ENCODE measurements around the gene SIRPB2. TPM values are rescaled to one million over a fixed set of nuclear protein-coding genes. Genes with fewer than 3 reads are reported as not detected.

SIRPB2 gene
- polyA plus RNA-seq, 2 donors, result 0.41 to 0.75 TPM

DNA sequence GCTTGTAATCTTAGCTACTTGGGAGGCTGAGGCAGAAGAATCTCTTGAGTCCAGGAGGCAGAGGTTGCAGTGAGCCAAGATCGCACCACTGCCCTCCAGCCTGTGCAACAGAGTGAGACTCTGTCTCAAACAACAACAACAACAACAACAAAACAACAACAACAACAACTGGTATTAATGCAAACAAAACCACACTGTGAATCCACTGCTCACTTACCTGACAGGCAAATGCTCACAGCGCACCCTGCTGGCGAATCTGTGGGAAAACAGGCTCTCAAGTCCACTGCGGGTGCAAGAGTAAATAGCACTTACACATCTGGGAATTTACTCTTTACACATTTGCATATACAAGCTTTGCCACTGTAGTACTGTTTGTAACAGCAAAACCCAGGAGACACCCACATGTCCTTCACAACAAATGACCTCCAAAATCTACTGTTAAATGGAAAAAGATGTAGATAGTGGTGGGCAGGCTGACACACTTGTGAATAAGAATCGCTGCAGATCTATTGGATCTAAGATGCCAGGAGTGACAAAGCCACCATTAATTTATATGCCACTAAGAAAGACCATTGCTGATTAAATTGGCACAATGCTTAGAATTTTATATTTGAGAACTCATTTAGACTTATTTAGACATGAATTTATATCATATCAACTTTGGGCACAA, 53.9 kb downstream of the SIRPB2 start:
- Histone ChIP-seq H3K9me3 (ENCODE audit: control insufficient read depth in 2 of 2, insufficient read depth in 1 of 2, low read depth in 1 of 2, low read length in 1 of 2) (no peaks in the 10 kb centered on the region), H3K27ac (ENCODE audit: low read depth in 2 of 2, low read length in 1 of 2) (no peak overlapping the region), H3K27me3 (ENCODE audit: control insufficient read depth in 1 of 2, insufficient read depth in 2 of 2, low read length in 2 of 2) (no peaks in the 10 kb centered on the region), H3K36me3 (ENCODE audit: control insufficient read depth in 2 of 2, insufficient read depth in 2 of 2, low read length in 1 of 2) (peaks cover 2 to 8% of the 10 kb centered on the region in 2 donors), H3K4me1 (ENCODE audit: control insufficient read depth in 2 of 2, insufficient read depth in 2 of 2, low read length in 1 of 2) (no peaks in the 10 kb centered on the region), H3K4me3 (ENCODE audit: low read depth in 1 of 2, low read length in 2 of 2) (no peak overlapping the region)
- WGBS, 2 donors, result 34 to 38% methylated on average over 5 of the region's 5 CpGs

DNA sequence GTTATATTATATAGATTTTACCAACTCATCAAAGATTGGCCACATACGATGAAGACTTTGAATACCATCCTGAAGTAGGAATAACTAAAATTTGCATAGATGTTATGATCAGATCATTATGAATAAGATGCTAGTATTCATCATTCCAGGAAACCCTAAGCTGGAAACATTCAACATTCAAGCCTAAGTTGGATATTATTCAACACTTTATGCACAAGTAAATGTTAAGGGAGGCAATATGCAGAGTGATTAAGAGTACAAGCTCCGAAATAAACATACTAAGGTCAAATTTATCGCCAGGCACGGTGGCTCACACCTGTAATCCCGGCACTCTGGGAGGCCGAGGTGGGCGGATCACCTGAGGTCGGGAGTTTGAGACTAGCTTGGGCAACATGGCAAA, 55.0 kb downstream of the SIRPB2 start:
- Histone ChIP-seq H3K4me1 (ENCODE audit: control insufficient read depth in 2 of 2, insufficient read depth in 2 of 2, low read length in 1 of 2) (no peaks in the 10 kb centered on the region), H3K27ac (ENCODE audit: low read depth in 2 of 2, low read length in 1 of 2) (no peak overlapping the region), H3K4me3 (ENCODE audit: low read depth in 1 of 2, low read length in 2 of 2) (no peak overlapping the region), H3K27me3 (ENCODE audit: control insufficient read depth in 1 of 2, insufficient read depth in 2 of 2, low read length in 2 of 2) (no peaks in the 10 kb centered on the region), H3K9me3 (ENCODE audit: control insufficient read depth in 2 of 2, insufficient read depth in 1 of 2, low read depth in 1 of 2, low read length in 1 of 2) (no peaks in the 10 kb centered on the region), H3K36me3 (ENCODE audit: control insufficient read depth in 2 of 2, insufficient read depth in 2 of 2, low read length in 1 of 2) (peaks cover 0 to 5% of the 10 kb centered on the region in 2 donors)
- 91% methylated on average over 8 of the region's 8 CpGs for WGBS, 2 donors

DNA sequence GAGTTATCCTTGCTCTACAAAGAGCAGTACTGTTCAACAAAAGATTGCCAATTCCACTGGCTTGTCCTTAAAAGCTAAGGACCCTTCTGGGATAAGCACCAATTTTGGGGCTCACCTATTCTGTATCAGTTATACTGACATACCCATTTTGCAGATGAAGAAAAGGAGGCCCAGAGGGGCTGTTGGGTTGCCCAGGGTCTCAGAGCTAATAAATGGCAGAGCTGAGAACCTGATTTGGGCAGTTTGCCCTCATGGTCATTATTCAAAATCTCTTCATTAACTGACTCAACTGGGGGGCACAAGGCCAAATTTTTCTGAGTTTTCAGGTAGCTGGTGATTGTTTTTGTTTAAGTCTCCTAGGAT, 55.9 kb downstream of the SIRPB2 start:
- Histone ChIP-seq H3K4me1 (ENCODE audit: control insufficient read depth in 2 of 2, insufficient read depth in 2 of 2, low read length in 1 of 2) (no peaks in the 10 kb centered on the region), H3K36me3 (ENCODE audit: control insufficient read depth in 2 of 2, insufficient read depth in 2 of 2, low read length in 1 of 2) (no peaks in the 10 kb centered on the region), H3K27ac (ENCODE audit: low read depth in 2 of 2, low read length in 1 of 2) (no peak overlapping the region), H3K4me3 (ENCODE audit: low read depth in 1 of 2, low read length in 2 of 2) (no peak overlapping the region), H3K27me3 (ENCODE audit: control insufficient read depth in 1 of 2, insufficient read depth in 2 of 2, low read length in 2 of 2) (no peaks in the 10 kb centered on the region), H3K9me3 (ENCODE audit: control insufficient read depth in 2 of 2, insufficient read depth in 1 of 2, low read depth in 1 of 2, low read length in 1 of 2) (no peaks in the 10 kb centered on the region)

DNA sequence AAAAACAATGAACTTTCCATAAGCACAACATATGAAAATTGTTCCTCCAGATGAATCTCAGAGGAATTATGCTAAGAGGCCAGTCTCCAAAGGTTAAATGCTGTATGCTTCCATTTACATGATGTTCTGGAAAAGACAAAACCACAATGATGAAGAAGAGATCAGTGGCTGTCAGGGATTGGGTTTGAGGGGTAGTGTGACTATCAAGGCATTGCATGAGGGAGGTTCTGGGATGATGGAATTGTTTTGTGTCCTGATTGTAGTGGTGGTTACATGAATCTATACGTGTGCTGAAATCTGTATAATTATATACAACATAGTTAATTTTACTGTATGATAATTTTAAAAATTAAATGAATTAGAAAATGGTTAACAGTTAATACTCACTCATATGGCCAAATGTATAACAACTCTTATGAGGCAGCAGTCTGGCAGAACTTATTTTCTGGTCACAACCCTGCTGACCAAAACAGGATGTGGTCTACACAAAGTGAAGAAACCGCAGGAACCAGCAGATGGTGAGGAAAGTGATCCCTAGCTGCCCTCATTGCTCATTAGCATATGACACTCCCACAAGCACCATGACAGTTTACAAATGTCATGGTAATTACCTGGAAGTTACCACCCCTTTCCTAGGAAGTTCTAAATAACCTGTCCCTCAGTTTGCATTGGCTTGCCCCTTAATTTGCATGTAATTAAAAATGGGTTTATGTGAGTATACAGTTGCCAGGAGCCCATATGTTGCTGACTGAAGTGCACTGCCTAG, 56.5 kb downstream of the SIRPB2 start:
- Histone ChIP-seq H3K36me3 (ENCODE audit: control insufficient read depth in 2 of 2, insufficient read depth in 2 of 2, low read length in 1 of 2) (no peaks in the 10 kb centered on the region), H3K27ac (ENCODE audit: low read depth in 2 of 2, low read length in 1 of 2) (no peak overlapping the region), H3K4me1 (ENCODE audit: control insufficient read depth in 2 of 2, insufficient read depth in 2 of 2, low read length in 1 of 2) (no peaks in the 10 kb centered on the region), H3K4me3 (ENCODE audit: low read depth in 1 of 2, low read length in 2 of 2) (no peak overlapping the region), H3K27me3 (ENCODE audit: control insufficient read depth in 1 of 2, insufficient read depth in 2 of 2, low read length in 2 of 2) (no peaks in the 10 kb centered on the region), H3K9me3 (ENCODE audit: control insufficient read depth in 2 of 2, insufficient read depth in 1 of 2, low read depth in 1 of 2, low read length in 1 of 2) (no peaks in the 10 kb centered on the region)
- WGBS, 2 donors, result 74% methylated on average over 2 of the region's 2 CpGs

DNA sequence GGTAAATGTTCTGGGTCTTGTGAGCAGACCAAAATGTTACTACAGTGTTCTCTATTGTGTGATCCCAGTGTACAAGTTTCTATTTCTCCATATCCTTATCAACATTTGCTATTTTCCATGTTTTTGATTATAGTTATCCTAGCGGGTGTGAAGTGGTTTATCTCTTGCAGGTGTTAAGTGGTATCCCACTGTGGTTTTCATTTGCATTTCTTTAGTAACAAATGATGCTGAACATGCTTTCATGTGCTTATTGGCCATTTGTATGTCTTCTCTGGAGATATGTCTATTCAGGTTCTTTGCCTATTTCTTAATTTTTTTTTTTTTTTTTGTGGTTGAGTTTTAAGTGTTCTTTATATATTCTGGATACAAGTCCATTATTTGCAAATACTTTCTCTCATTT, 60.1 kb downstream of the SIRPB2 start:
- Histone ChIP-seq H3K4me1 (ENCODE audit: control insufficient read depth in 2 of 2, insufficient read depth in 2 of 2, low read length in 1 of 2) (no peaks in the 10 kb centered on the region), H3K27ac (ENCODE audit: low read depth in 2 of 2, low read length in 1 of 2) (no peak overlapping the region), H3K36me3 (ENCODE audit: control insufficient read depth in 2 of 2, insufficient read depth in 2 of 2, low read length in 1 of 2) (no peaks in the 10 kb centered on the region), H3K9me3 (ENCODE audit: control insufficient read depth in 2 of 2, insufficient read depth in 1 of 2, low read depth in 1 of 2, low read length in 1 of 2) (no peaks in the 10 kb centered on the region), H3K4me3 (ENCODE audit: low read depth in 1 of 2, low read length in 2 of 2) (no peak overlapping the region), H3K27me3 (ENCODE audit: control insufficient read depth in 1 of 2, insufficient read depth in 2 of 2, low read length in 2 of 2) (no peaks in the 10 kb centered on the region)
- 30 to 41% methylated on average over 1 of the region's 1 CpG for WGBS, 2 donors

DNA sequence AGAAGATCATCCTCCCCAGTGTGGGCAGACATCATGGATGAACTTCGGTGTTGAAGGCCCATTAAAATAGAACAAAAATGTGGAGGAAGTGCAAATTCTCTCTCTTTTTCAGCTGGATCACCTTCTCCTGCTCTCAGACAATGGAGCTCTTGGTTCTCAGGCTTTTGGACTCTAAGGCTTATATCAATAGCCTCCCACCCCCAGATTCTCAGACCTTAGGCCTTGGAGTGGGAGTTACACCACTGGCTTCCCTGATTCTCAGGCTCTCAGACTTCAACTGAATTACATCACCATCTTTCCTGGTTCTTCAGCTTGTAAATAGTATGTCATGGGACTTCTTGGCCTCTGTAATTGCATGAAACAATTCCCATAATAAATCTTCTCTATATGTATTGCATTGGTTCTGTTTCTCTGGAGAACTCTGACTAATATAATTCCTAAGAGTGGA, 61.2 kb downstream of the SIRPB2 start:
- H3K4me3 ChIP-seq (ENCODE audit: low read depth in 1 of 2, low read length in 2 of 2), result no peak overlapping the region
- H3K9me3 ChIP-seq (ENCODE audit: control insufficient read depth in 2 of 2, insufficient read depth in 1 of 2, low read depth in 1 of 2, low read length in 1 of 2), result no peaks in the 10 kb centered on the region
- H3K36me3 ChIP-seq (ENCODE audit: control insufficient read depth in 2 of 2, insufficient read depth in 2 of 2, low read length in 1 of 2), result no peaks in the 10 kb centered on the region
- WGBS, 2 donors, result 89 to 90% methylated on average over 1 of the region's 1 CpG
- no peaks in the 10 kb centered on the region for H3K27me3 ChIP-seq (ENCODE audit: control insufficient read depth in 1 of 2, insufficient read depth in 2 of 2, low read length in 2 of 2)
- H3K4me1 ChIP-seq (ENCODE audit: control insufficient read depth in 2 of 2, insufficient read depth in 2 of 2, low read length in 1 of 2), result peaks cover 0 to 2% of the 10 kb centered on the region in 2 donors
- H3K27ac ChIP-seq (ENCODE audit: low read depth in 2 of 2, low read length in 1 of 2), result no peak overlapping the region

DNA sequence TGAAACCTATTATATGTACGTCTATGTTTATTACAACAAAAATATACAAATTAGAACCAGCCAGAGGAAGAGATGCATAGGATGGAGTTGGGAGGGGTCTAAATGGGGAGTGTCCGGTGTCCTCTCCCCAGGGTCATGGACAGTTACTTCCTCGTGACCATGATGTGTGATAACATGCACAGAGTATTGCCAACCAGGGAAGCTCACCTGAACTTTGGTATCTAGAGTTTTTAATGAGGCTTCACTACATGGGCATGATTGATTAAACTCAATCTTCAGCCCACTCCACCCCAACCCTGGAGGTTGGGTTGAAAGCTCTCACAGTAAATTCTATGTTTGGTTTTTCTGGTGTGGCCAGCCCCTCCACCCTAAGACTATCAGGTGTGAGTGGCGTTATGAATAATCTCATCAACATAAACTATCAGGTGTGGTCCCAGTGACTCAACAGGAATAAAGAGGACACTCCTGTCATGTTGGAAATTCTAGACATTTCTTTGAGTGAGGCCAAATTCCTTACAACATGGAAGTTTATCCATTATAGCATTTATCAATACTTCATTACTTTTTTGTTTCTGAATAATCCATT, 62.0 kb downstream of the SIRPB2 start:
- Histone ChIP-seq H3K4me3 (ENCODE audit: low read depth in 1 of 2, low read length in 2 of 2) (no peak overlapping the region), H3K9me3 (ENCODE audit: control insufficient read depth in 2 of 2, insufficient read depth in 1 of 2, low read depth in 1 of 2, low read length in 1 of 2) (no peaks in the 10 kb centered on the region), H3K4me1 (ENCODE audit: control insufficient read depth in 2 of 2, insufficient read depth in 2 of 2, low read length in 1 of 2) (peaks cover 0 to 2% of the 10 kb centered on the region in 2 donors), H3K27ac (ENCODE audit: low read depth in 2 of 2, low read length in 1 of 2) (no peak overlapping the region), H3K27me3 (ENCODE audit: control insufficient read depth in 1 of 2, insufficient read depth in 2 of 2, low read length in 2 of 2) (no peaks in the 10 kb centered on the region), H3K36me3 (ENCODE audit: control insufficient read depth in 2 of 2, insufficient read depth in 2 of 2, low read length in 1 of 2) (no peaks in the 10 kb centered on the region)
- WGBS, 2 donors, result 73 to 80% methylated on average over 4 of the region's 4 CpGs

DNA sequence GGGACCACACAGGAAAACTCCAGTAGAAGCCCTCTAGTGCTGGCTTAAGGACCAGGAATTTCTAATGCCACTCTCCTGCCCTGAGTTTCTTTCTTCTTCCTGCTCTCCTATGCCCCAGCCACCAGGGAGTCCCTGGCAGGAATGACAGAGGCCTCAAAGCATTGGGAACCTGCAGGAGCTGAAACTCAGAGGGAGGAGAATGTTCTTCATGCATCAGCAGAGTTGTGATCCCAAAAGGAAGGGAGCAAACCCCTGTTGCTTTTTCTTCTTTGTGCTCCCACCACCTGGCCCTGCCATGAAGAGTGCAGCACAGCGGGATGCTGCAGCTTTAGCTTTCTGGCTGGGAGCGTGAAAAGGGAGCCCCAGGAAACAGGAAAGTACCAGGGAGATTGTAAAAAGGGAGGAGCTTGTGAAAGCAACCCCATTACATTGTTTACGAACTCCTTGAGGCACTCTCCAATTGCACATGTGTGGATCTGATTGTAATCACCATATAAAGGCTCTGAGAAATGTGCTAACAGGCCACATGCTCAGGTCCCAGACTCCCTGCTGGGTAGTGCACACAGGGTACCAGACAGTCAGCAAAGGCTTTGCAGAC, 63.7 kb downstream of the SIRPB2 start:
- Histone ChIP-seq H3K27ac (ENCODE audit: low read depth in 2 of 2, low read length in 1 of 2) (no peak overlapping the region), H3K4me1 (ENCODE audit: control insufficient read depth in 2 of 2, insufficient read depth in 2 of 2, low read length in 1 of 2) (peaks cover 2 to 3% of the 10 kb centered on the region in 2 donors), H3K9me3 (ENCODE audit: control insufficient read depth in 2 of 2, insufficient read depth in 1 of 2, low read depth in 1 of 2, low read length in 1 of 2) (no peaks in the 10 kb centered on the region), H3K27me3 (ENCODE audit: control insufficient read depth in 1 of 2, insufficient read depth in 2 of 2, low read length in 2 of 2) (no peaks in the 10 kb centered on the region), H3K36me3 (ENCODE audit: control insufficient read depth in 2 of 2, insufficient read depth in 2 of 2, low read length in 1 of 2) (no peaks in the 10 kb centered on the region), H3K4me3 (ENCODE audit: low read depth in 1 of 2, low read length in 2 of 2) (no peak overlapping the region)
- 37 to 53% methylated on average over 3 of the region's 3 CpGs for WGBS, 2 donors

DNA sequence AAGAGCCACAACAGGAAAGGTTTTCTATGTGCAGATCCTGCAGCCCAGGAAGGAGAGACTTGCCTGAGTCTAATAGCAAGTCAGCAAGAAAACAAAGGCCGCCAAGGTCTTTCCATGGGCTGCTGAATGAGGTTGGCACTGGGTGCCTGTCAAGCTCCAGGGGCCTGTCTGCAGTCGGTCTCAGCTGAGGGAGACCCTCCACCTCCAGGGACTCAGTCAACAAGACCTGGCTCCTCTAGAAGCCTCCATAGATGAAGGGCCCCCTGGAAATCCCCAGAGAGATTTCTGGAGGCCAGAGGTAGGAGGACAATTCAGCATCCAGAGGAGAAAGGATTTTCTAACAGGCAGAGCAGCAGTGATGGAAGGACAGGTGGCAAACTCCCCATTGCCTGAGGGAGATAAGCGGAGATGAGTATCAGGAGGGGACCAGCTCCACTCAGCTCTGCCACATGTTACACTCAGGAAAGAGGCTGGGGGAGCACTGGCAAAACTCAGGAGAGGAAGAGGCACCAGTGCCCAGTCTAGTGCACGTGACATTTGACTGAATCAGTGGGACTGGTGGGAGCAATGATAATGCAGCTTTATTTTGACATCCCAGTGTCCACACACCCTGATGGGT, 64.9 kb downstream of the SIRPB2 start:
- Histone ChIP-seq H3K9me3 (ENCODE audit: control insufficient read depth in 2 of 2, insufficient read depth in 1 of 2, low read depth in 1 of 2, low read length in 1 of 2) (no peaks in the 10 kb centered on the region), H3K27me3 (ENCODE audit: control insufficient read depth in 1 of 2, insufficient read depth in 2 of 2, low read length in 2 of 2) (no peaks in the 10 kb centered on the region), H3K36me3 (ENCODE audit: control insufficient read depth in 2 of 2, insufficient read depth in 2 of 2, low read length in 1 of 2) (no peaks in the 10 kb centered on the region), H3K4me3 (ENCODE audit: low read depth in 1 of 2, low read length in 2 of 2) (no peak overlapping the region), H3K27ac (ENCODE audit: low read depth in 2 of 2, low read length in 1 of 2) (no peak overlapping the region), H3K4me1 (ENCODE audit: control insufficient read depth in 2 of 2, insufficient read depth in 2 of 2, low read length in 1 of 2) (peaks cover 2 to 3% of the 10 kb centered on the region in 2 donors)
- WGBS, 2 donors, result 65 to 71% methylated on average over 4 of the region's 4 CpGs
